HG02642 (cell line): ENCODE measurements around the gene CREBRF.
"Not testable (repeated sequence)": the region's sequence is repeated elsewhere in the genome, so short reads cannot be mapped to it uniquely, and the experiment has no call there.

ENCODE experiments used
- ATAC-seq: cut with Tn5 transposase; IDR thresholded peaks from one replicate; pipeline ENCODE4 v1.9.1; 2021; ENCODE audit warnings: mild to moderate bottlenecking; ENCODE audit not compliant: unreplicated experiment, poor library complexity

CREBRF gene

DNA sequence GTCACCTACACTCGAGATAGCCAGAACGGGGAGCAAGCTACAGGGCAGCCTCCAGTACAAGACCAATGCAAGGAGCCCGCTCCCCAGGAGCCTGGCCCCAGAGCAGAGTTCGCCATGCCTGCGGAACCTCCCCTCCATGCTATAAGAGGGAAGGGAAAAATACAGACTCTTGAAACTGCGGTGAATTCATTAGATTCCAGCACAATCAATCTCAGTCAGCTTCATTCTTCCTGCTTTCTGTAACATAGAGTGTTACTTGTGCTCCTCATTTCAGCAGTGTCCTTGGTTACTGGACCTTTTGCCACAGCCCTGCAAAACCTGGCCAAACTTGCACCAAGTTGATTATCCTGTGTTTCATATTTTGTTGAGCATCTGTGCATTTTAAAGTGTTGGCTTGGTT, 22.2 kb upstream of the CREBRF start:
- no peak for ATAC-seq

DNA sequence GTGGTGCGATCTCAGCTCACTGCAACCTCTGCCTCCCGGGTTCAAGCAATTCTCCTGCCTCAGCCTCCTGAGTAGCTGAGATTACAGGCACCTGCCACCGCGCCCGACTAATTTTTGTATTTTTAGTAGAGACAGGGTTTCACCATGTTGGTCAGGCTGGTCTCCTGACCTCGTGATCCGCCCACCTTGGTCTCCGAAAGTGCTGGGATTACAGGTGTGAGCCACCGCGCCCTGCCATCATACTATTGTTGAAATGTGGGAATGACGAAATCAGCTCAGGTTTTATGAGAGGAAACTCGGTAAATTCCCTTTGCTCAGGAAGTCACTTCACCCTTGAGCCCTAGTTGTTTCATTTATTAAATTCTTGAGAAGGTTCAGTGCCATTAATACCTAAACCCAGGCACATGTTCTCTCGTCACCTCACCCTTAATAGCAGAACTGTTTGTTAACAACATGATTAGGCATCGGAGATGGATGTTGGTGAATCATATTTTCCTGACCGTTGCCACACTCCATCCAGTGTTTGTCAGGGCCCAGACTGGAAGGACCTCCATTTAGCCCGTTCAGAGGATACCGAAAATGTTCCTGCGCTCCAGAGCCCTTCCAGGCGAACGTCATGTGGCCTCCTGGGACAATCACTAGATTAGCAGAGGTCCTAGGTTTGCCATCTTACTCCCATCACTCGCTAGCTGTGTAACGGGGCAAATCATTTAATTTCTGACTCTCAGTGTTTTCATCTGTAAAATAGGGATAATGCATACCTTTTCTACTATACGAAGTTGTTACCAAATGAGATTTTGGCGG, 20.0 kb upstream of the CREBRF start:
- peak; percentile 60 for ATAC-seq

DNA sequence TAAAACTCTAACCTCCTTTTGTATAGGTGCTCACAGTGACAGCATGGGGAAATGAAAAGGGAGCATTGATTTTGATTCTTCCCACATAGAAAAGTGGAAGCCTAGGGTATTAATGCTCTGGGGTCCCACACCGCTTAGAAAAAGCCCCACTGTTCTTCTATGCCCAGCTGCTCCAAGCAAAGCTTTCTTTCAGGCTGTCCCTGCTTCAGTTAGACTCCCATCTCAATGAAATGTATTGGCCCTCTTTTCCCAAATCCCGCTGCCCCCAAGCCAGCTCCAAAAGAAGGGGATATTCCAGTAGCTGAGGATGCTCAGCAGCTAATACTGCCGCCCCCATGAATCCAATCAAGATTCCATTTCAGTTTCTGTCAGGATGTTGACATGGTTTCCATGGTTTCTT, 17.0 kb upstream of the CREBRF start:
- no peak for ATAC-seq

DNA sequence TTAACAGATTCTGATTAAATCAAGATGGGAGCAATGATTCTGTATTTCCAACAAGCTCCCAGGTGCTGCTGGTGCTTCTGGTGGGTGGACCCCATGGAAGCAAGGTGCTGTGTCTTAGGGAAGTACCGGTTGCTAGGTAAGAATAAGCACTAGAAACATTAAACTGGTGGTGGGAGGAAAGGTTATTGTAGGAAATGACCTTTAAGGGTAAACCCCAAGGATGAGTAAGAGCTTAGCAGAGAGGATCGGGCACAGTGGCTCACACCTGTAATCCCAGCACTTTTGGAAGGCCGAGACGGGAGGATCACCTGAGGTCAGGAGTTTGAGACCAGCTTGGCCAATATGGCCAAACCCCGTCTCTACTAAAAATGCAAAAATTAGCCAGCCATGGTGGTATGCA, 16.2 kb upstream of the CREBRF start:
- ATAC-seq, result no peak

DNA sequence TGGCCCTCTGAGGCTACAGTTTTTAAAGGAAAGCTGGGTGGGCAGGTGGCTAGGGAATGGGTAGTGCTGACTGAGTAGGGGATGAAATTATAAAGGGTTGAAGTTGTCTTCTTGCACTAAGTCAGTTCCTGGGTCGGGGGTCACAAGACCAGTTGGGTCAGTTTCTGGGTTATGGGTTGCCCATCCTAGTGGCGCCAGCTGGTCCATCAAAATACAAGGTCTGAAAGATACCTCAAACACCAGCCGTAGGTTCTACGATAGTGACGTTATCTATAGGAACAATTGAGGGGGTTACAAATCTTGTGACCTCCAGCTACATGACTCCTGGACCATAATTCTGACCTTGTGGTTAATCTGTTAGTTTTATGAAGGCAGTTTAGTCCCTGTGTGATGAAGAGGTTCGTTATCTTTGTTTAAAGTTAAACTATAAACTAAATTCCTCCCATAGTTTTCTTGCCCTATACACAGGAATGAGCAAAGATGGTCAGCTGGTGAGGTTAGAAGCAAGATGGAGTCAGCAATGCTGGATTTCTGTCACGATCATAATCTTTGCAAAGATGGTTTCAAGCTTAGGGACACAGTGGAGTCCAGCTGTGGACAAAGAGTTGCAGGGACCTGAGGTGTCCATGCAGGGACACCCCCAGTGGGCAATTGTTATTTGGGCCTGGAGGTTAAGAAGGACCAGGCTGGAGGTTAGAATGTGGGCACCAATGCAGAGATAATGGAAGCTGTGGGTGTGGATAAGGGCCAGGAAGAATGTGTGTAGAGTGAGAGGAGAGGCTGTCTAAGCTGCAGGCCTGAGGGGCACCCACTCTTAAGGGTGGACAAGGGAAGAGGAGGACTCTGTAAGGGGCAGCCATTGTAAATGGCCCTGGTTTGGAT, 14.0 kb upstream of the CREBRF start:
- ATAC-seq, result no peak

DNA sequence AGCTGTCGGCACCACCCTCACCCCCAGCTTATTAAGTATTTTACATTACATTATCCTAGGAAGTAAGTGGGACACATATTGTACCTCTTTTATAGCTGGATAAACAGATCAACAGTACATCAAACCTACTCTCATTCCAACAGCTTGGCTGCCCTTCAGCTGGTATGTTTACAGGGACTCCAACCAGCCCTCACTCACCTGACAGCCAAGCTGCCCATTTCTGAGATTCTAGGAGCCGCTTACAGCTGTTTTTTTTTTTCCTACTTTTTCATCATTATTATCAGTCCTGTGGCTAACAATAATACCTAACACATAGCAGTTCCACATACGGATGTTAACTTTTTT, 13.4 kb upstream of the CREBRF start:
- ATAC-seq, result no peak

DNA sequence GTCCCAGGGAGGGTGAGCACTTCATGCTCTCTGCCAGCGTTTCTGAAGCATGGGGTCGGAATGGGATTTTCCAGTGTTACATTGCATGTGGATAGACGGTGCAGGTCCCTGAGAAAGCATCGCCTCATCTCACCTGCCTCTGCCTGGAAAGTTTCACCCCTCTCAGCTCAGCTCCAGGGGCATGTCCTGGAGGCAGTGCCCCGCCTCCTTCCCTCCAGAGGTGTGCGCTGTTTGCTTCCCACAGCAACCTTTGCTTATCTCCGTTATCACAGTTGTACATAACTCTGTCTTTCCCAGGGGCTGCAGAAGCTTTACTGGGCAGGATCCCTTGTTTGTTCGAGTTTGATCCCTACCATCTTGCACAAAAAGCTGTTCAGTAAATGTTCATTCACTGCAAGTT, 10.7 kb upstream of the CREBRF start:
- ATAC-seq, result no peak

DNA sequence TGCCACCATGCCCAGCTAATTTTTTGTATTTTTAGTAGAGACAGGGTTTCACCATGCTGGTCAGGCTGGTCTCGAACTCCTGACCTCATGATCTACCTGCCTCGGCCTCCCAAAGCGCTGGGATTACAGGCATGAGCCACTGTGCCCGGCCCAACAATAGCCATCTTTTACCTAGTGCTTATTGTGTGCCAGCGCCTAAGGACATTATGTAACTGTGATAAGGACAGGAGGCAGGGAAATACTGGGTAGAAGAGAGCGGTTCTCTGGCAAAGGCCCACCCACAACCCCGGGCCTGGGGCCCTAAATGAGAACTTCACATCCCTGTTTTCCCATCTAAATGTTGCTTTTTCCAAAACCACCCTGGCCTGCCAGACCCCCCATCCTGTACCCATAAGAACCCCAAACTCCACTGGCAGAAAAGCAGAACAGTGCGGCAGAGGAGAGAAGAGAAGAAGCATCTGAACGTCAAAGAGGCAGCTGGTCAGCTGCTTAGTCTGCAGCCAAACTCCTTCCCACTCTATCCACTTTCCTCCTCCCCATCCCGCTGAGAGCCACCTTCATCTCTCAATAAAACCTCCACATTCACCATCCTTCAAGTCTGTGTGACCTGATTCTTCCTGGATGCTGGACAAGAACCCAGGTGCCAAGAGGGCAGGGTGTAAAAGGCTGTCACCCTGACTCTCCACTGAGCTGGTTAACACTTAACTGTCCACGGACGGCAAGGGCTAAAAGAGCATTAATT, 8.9 kb upstream of the CREBRF start:
- not testable (repeated sequence) for ATAC-seq

DNA sequence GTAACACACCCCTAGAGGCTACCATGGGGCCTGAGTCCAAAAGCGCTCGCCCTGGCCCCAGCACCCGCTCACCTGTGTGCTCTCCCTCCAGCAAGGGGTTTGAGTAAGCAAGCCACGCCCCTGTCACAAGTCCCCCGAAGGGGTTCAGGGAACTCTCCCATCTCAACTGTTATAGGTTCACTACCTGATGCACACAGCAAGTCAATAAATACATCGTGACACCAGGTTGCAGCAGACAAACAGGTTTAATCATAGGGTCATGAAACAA, 8.4 kb upstream of the CREBRF start:
- no peak for ATAC-seq

DNA sequence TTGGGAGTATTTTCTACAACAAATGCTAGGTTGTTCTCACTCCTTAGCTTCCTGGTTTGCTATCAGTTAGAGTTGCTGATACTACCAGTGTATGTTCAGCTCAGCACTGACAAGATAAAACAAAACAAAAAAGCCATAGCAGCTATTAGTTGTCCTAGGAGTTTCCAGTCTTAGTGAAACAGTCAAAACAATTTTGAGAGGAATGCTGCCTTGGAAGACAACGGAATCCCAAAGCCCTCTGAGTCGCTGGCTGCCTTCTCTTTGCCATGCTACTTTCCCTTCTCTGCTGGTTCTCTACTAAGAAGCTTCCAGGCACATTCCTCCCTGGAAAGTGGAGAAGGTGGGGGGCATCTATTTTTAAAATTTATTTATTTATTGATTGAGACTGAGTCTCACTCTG, 5.4 kb upstream of the CREBRF start:
- ATAC-seq, result no peak

DNA sequence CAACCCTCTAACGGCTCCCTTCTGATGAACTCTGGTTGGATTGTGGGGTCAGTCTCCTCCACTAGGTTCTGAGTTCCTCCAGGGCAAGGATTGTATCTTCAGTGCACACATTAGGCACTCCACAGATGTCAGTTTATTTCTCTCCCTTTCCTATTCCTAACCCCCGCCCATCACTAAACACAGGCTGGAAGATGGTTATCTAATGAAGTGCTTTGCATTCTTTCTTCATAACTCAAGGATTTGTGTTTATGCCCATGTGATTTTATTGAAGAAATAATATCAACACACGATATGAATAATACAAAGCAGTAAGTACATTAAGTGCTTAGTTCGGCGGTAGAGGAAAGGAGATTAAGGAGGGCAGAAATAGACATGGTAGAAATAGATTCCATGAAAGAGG, 4.4 kb upstream of the CREBRF start:
- no peak for ATAC-seq

DNA sequence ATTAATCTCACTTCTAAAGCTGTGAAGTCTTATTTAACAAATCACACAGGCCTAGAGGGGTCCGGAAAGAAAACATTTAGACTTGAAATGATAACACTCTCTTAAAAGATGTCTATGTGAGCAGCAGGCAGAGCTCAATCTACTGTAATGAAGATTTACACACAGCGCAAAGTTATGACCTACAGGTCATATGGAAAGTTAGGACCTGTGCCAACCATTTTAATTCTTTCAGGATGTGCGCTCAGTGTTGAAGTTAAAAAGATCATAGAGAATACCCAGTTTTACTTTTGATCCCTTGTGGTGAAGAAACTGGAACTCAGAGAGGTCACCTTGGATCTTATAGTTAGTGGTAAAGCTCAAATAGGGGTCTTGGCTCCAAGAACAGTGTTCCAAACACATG, 3.1 kb upstream of the CREBRF start:
- ATAC-seq, result no peak

DNA sequence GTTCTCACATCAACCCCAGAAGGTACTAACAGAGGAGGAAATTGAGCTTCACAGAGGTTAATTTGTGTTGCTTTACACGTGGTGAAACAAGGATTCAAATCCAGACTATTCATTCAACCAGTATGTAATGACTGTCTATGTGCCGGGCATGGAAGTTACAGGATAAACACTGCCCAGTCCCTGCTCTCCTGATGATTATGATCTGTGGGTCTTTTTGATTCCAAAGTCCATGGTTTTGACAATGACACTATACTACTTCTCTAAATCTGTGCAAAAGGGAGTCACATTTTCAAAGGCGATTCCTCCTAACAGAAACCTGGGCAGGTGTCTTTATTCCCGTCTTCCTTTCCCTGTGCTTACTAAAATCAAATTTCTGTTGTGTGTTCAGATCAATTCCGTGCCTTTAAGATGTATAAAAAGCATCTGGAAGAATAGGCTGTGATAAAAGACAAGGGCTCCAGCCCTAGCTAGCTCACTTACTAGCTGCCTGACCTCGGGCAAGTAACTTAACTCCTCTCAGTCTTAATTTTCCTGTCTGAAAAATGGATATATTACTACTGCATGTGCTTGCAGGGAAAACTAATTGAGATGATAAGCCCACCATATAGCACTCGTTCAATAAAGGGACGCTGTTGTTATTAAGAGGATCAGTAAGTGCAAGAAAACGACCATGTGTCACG, 970 bp upstream of the CREBRF start:
- no peak for ATAC-seq

DNA sequence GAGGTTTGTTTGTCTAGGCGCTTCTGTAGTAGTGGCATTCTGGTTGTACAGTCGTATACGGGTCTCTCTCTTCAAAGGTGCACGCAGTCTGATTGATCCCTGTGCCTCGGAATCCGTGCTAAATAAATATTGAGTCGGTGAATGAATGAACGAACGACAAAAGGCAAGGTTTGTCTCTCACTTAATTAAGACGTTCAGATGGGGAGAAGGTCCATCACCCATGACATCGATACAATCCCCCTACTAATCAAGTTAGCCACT, 500 bp upstream of the CREBRF start:
- ATAC-seq, result peak; percentile 1

DNA sequence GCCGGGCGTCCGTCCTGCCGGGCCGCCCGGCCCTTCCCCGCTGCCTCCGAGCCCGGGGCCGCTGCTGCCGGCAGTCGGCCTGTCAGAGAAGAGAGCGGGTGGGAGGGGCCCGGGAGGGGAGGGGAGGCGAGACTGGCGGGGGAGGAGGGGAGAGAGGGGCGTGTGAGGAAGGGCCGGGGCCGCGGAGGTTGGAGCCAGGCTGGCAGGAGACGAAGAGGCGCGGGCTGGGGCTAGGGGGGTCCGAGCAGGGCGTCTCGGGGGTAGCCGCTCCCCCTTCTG, 570 bp downstream of the CREBRF start:
- peak; percentile 37 for ATAC-seq

DNA sequence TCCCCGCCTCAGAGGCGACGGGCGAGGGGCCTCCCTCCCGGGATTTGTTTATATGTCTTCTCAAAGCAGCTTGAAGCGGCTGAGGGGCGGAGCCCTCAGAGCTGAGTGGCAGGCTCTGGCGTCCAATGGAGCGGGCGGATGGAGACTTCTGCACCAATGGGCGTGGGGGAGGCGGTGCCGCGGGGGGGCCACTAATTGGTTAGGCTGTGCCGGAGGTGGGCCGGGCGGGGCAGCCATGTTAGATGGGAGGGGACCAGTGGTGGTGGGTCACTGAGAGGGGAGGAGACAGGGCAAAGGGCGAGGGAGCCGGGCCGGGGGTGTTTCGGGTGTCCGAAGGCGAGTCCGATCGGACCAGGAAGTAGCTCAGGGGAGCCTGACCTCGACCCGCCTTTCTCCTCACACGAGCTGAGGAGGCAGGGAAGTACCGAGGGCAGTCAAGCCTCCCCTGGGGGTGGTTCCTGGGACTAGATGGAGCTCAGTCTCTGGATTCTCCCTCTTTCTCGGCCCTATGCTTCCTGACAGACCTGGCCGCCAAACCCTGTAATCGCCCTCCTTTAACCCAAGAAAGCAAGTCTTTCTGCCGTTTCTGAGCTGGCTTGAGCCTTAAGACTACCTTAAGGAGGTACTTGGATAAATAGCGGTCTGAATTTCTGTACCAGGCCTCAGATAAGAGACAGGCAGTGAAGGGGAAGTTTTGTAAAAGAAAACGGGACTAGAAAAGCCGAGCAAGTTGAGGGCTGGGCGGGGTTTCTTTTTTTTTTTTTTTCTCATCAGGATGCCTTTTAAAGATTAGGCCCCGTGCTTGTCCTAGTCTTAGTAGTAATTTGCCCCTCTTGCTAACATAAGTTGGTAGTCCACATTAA, 1.1 kb downstream of the CREBRF start:
- peak; percentile 80 for ATAC-seq

DNA sequence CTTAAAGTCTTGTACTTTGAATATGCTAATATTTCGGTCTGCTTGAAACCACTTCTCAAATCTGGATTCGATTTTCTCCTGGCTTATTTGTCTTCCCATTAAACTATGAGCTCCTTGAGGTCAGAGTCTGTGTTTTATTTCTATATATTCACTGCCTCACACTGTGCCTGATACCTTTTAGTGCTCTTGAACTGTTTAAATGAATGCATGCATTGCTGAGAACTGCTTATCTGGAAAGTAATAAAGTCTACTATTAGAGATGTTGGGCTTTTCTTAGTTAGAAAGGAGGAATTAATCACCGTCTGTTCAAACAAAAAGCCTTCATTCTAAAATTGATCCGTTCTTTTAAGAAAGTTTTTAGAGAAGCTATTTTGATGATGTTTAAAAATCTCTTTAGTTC, 6.0 kb downstream of the CREBRF start:
- ATAC-seq, result no peak

DNA sequence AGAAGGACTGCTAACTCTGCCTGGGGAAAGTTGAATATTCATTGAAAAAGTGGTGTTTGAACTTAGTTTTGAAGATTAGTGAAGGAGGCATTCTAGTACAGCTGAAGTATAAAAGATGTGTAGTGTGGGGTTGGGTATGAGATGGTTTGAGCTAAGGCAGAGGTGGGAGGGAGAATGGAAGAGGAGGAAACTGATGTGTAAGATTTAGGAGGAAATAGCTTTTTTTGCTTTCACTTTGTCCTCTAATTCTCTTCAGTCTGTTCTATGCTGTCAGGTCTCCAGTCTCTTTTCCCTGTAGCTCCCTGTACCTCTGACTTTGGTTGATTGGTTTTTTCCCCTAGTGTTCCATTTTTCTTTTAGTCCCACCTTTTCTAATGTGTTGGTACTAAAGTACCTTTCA, 9.0 kb downstream of the CREBRF start:
- no peak for ATAC-seq

DNA sequence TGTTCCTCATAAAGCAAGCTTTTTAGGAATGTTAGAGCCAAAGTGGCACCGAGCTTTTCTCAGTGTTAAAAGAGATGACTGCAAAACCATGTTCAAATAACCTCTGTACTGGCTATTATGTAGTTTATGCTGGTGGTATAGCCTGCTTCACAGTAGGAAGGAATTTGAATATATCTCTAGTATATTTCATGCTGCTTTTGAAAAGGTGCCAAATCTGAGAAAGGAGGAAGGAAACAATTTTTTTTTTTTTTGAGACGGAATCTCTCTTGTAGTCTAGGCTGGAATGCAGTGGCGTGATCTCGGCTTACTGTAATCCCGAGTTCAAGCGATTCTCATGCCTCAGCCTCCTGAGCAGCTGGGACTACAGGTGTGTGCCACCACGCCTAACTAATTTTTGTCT, 13.5 kb downstream of the CREBRF start:
- no peak for ATAC-seq

DNA sequence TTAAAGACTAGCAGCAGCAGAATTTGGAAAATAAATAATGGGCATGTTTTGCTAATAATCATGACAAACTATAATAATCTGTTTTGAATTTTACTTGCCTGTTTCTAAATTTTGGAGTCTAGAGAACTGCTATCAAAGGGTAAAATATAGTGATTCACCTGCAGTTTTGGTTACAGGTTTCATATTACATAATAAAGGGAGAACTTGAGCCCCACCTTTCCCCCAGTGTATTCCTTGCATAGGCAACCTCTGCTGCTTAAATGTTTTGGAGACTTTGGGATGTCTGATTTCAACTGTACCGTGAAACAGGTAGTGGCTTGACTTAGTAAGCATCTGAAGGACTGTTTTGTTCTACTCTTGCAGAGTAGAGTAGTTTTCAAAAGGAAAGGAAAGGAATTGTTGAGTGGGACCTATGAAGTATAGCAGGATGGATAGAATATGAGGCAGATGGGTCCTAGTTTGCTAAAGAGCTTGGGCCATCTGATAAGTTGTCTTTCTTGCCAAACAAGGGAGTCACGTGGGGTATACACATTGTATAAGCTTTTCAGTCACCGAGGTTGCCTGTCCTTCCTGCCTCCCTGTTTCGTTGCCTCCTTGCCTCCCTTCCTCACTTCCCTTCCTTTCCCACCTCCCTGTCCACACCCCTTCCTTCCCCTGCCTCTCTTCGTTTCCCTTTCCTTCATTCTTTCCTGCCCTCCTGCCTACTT, 19.1 kb downstream of the CREBRF start:
- no peak for ATAC-seq
